ENCODE data around the gene PLOD3.

Gene PLOD3

DNA sequence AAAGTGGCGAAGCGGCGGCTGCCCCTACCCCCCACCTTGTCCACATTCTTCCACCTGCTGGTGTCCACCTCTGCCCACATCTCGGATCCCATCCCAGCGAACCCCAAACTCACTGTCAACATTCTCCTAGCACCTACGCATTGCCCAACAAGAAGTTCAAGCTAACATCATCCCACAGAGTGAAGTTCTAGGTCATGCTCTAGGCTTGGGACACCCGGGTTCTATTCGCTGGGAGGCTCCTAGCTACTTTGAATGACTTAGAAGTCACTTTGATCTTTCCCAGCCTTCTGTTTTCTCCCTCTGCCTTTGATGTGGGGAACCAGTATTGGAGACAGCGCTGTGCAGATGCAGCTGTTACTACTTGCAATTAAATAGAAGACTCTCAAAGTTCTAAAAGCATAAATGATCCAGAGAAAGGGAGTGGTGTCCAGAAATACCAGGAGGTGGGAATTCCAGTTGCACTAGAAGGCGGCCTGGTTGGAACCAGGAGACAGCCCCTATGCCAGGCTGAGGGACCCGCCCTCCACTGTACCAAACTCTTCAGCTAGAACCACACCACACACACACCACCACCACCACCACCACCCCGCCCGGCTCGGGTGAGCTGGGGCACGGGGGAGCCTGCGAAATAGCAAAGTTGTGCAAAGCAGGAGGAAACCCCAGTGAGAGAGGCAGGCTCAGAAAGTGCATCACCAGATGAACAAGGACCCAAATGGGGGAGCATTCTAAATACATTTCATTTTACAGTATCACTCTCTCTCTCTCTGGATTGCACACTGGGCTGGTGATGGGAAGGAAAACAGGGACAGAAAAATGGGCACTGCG, 46.6 kb downstream of the PLOD3 start:
- Mint-ChIP-seq H3K27me3 (peaks cover 86% of the 10 kb centered on the region), H3K36me3 (ENCODE audit: low read depth) (peaks cover 2% of the 10 kb centered on the region), H3K4me1 (peaks cover 67% of the 10 kb centered on the region), H3K27ac (no peak overlapping the region), H3K9me3 (no peaks in the 10 kb centered on the region), H3K4me3 (no peak overlapping the region)
- DNase-seq (no peak), ATAC-seq (no peak)

DNA sequence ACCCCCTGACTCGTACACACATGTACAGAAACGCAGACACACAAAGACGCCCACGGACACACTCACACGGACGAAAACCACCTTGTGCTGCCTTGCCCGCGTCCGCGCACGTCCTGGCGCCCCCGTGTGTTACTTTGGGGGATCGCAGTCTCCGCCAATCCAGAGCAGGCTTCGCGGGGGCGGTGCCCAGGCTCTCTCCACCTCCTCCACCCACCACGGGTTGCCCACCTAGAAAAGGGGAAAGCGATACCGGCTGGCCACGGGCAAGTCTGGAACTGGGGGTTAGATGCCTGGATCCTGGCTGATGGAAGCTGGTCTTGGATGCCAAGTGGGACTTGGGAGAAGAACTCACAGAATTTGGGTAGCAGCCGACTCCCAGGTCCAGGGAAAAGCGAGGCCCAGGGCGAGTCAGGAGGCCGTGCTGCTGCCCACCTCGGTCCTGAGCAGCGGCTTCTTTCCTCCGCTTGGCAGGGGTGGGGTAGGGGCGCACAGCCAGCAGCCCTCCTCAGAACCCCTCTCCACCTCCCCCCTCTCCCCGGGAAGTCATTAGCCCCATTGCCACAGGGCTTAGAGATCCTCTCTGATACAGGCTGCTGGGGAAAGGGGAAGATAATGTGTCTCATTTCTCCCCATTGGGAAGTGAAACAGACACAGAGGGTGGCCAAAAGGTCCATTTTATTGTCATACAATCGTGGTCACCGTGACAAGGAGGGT, 47.4 kb downstream of the PLOD3 start:
- ATAC-seq, result peak; percentile 22
- Mint-ChIP-seq H3K27me3 (peaks cover 86% of the 10 kb centered on the region), H3K27ac (no peak overlapping the region), H3K36me3 (ENCODE audit: low read depth) (peaks cover 2% of the 10 kb centered on the region), H3K4me3 (peak overlapping the region; percentile 40), H3K9me3 (no peaks in the 10 kb centered on the region), H3K4me1 (peaks cover 75% of the 10 kb centered on the region)
- peak; percentile 90 for DNase-seq

DNA sequence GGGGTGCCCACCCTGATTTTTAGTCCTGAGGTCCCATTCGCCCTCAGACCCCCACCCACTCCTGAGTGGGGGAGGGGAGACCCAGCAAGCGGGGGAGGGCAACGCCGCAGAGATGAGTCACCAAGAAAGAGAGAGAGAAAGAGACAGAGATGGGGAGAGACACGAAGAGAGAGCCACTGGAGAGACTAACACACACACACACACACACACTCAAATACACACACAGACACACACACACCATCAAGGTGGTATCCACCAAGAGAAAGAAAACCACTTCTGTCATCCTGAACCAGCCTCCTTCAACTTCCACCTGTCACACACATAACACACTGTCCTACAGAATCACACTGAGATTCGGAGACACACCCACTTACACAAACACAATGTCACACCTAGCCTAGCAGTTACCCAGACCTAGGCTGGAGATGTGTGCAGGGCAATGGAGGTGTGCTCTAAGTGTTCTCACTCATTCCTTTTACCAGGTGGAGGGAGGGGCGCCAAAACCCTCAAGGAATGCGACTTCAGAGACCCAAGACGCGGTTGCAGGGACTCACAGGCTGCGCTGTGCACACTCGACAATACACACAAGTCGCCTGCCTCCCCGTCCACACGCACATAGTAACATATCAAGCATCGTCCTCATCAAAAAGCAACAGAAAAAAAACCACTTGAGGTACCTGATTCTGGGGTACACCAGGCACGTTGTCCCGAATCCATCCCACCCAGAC, 48.1 kb downstream of the PLOD3 start:
- Mint-ChIP-seq H3K9me3 (no peaks in the 10 kb centered on the region), H3K36me3 (ENCODE audit: low read depth) (peaks cover 2% of the 10 kb centered on the region), H3K4me3 (peak overlapping the region; percentile 40), H3K27me3 (peaks cover 83% of the 10 kb centered on the region), H3K4me1 (peaks cover 79% of the 10 kb centered on the region), H3K27ac (no peak overlapping the region)
- DNase-seq, result no peak
- ATAC-seq, result no peak

DNA sequence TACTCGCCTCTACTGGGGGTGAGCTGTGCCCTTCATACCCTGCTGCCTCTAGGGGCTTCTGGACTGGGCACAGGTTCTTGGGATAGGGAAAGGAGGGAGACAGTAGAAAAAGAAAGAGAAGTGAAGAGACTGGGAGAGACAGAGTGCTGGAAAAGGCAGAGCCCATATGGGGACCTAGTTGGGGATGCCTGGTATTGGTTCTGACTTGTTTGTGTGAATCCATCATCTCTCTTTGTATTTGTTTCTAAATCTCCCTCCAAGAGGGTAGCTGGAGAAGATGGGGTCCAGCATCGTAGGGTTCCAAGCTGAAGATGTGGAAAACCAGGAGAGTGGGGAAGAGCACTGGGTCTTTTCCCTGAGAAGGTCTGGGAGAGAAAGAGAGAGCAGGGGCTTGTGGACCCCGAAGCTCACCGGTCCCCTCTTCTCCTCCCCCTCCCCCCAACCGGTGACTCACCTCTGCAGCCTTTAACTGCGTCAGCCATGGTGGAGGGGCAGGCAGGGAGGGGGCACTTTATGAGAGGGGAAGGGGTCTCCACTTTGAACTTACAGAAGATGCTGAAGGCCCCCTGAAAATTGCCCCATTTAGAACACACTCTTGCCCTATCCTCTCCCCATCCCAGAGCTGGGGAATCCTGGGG, 48.9 kb downstream of the PLOD3 start:
- no peaks in the 10 kb centered on the region for H3K9me3 Mint-ChIP-seq
- DNase-seq (no peak), ATAC-seq (no peak)
- peaks cover 78% of the 10 kb centered on the region for H3K27me3 Mint-ChIP-seq
- peaks cover 2% of the 10 kb centered on the region for H3K36me3 Mint-ChIP-seq (ENCODE audit: low read depth)
- peaks cover 74% of the 10 kb centered on the region for H3K4me1 Mint-ChIP-seq
- no peak overlapping the region for H3K27ac Mint-ChIP-seq
- H3K4me3 Mint-ChIP-seq, result no peak overlapping the region

DNA sequence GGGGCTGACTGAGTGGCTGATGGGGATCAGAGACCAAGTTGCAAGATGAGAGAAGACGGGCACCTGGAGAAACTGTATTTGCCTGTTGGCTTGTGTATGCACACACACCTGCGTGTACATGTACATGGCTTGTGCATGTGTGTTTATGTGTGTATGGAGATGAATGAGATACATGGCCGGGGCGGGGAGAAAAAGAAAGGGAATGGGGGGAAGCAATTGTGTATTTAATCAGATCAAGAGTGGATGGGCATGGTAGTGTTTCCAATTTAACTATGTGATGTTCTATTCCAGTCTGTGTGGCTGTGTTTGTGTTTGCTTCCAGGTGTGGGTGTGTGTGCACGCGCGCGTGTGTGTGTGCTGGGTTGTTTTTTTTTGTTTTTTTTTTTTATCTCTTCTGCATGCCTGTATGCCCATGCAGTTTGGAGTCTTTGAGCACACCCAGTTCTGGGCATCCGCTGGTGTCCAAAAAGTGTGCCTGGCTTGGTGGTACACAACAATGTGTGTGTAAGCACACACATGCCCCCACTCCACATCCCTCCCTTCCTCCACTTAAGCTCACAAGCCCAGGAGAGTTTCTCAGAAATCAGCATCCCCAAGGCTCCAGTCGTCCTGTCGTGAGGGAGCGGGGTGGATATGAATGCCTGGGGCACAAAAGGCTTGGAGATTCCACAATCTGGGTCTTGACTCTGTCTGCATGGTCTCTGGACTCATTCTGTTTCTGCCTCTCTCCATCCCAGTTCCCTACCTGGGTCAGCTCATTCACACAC, 49.6 kb downstream of the PLOD3 start:
- Mint-ChIP-seq H3K4me1 (peaks cover 72% of the 10 kb centered on the region), H3K9me3 (no peaks in the 10 kb centered on the region), H3K27ac (no peak overlapping the region), H3K27me3 (peaks cover 74% of the 10 kb centered on the region), H3K36me3 (ENCODE audit: low read depth) (peaks cover 2% of the 10 kb centered on the region), H3K4me3 (no peak overlapping the region)
- DNase-seq (no peak), ATAC-seq (no peak)

DNA sequence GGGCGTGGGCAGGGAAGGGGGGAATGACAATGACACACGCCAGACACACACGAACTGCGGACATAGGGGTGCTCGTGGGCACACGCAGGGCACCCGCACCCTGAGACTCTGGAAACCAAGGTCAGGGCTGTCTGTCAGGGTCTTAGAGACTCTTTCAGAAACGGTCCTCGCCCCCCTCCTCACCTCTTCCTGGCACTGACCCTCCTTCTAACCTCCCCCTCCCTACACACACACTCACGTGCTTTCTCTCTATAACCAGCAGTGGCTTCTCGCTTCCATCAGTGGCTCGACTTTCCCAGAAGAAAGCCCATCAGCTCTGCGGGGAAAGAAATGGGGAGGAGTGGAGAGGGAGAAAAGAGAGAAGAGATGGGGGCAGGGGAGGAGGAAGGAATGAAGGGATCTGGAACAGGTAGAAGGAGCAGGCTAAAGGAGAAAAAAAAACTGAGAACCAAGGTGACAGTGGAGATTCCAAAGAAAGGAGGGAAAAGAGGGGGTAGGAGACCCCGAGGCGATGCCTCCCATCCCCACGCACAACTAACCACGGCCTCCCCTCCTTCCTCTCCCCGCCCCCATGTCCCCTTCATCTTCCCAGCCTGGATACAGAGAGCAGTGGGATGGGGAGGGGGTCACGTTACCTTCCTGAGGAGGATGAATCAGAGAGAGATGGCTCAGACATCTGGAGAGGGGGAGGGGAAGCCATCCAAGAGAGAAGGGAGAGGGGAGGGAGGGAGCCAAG, 50.3 kb downstream of the PLOD3 start:
- peaks cover 74% of the 10 kb centered on the region for H3K4me1 Mint-ChIP-seq
- H3K4me3 Mint-ChIP-seq, result no peak overlapping the region
- H3K27me3 Mint-ChIP-seq, result peaks cover 75% of the 10 kb centered on the region
- H3K27ac Mint-ChIP-seq, result no peak overlapping the region
- DNase-seq (no peak), ATAC-seq (no peak)
- H3K36me3 Mint-ChIP-seq (ENCODE audit: low read depth), result peaks cover 2% of the 10 kb centered on the region
- no peaks in the 10 kb centered on the region for H3K9me3 Mint-ChIP-seq

DNA sequence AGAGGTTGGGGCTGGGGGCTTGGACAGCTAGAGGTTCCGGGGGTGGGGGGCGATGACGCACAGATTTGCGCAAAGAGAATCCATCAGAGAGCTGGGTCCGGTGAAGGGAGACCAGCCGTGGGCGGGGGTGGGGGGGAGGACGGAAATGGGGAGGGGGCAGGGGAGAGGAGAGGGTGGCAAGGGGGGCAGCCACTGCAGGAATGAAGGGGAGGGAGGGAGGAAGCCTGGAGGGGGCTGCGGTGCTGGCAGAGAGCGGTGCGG, 50.8 kb downstream of the PLOD3 start:
- Mint-ChIP-seq H3K4me1 (peaks cover 70% of the 10 kb centered on the region), H3K27ac (no peak overlapping the region), H3K9me3 (no peaks in the 10 kb centered on the region), H3K36me3 (ENCODE audit: low read depth) (peaks cover 2% of the 10 kb centered on the region), H3K4me3 (no peak overlapping the region), H3K27me3 (peaks cover 70% of the 10 kb centered on the region)
- no peak for DNase-seq
- no peak for ATAC-seq

DNA sequence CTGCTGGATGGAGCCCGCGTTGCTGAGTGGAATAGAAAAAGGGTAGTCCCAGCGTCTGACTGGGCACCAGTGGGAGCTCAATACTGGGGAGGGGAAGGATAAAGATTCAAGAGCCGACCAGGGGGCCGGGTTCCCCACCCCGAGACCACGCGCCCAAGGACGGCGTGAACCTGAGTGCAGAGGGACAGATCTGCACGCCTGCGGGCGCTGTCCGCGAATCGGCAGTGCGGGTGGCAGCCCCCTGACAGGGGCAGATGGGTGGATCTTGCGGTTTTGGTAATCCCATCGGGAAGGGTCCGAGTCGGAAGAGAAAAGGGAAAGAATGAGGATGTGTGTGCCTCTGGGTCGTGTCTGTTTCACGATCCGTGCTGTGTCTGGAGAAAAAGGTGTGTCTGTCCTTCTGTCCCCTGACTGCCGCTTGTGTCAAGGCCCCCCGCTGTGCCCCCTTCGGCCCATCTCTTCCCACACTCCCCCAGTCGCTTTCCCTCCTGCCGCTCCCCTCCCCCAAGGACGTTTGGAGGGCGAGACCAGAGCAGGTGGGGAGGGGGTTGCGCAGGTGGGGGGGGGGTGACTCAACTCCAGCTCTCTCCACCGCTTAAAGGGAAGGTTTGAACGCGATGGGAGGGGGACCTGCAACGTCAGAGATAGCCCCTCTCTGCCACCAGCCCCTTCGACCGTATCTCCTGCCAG, 51.3 kb downstream of the PLOD3 start:
- DNase-seq (no peak), ATAC-seq (no peak)
- H3K27me3 Mint-ChIP-seq, result peaks cover 69% of the 10 kb centered on the region
- peaks cover 65% of the 10 kb centered on the region for H3K4me1 Mint-ChIP-seq
- H3K36me3 Mint-ChIP-seq (ENCODE audit: low read depth), result peaks cover 2% of the 10 kb centered on the region
- H3K4me3 Mint-ChIP-seq, result peak overlapping the region; percentile 75
- no peaks in the 10 kb centered on the region for H3K9me3 Mint-ChIP-seq
- peak overlapping the region; percentile 80 for H3K27ac Mint-ChIP-seq

DNA sequence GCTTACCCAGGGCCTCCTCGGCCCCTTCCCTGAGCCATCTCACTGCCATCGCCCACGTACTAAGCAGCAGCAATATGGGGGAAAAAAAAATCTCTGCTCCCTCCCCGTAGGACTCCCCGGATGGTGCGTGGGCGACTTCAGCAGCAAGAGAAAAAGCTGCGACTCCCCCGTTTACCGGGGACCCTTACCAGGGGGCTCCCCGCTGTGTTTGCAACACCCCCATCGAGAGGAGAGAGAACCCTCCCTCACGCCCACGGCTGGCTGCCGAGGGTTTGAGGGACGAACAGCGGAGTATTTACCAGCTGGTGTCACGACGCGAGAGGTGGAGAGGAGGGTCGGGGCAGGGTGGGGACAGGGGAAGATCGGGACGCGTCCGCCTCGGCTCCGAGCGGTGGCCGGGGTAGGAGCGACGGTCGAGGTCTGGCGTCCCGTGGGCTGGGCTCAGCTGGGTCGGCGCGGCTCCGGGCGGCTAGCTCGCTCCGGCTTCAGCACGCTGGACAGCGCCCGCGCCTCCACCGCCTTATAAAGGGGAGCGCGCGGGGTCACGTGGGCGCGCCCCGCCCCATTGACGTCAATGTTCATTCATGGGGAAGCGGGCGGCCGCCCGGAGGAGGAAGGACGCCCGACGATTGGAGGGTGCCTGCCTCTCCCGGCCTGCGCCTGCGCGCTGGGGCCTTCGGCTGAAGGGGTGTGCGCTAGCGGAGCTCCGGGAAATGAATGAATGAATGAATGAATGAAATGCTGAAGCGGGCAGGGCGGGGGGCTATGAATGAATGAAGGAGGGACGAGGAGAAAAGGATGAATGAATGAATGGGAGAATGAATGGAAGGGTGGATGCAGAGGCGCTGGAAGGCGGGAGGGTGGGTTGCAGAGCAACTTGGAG, 52.1 kb downstream of the PLOD3 start, which contains the start of gene VGF:
TSS of gene VGF (minus strand) at position 495 of the 883 bp plus-strand sequence. CDS start 726 bp downstream, outside the sequence.
- DNase-seq (peak; percentile 94), ATAC-seq (peak; percentile 73)
- Mint-ChIP-seq H3K9me3 (no peaks in the 10 kb centered on the region), H3K4me1 (peaks cover 57% of the 10 kb centered on the region), H3K27me3 (peaks cover 62% of the 10 kb centered on the region), H3K27ac (peak within 1 kb of the TSS; percentile 80), H3K36me3 (ENCODE audit: low read depth) (peaks cover 2% of the 10 kb centered on the region), H3K4me3 (peak within 1 kb of the TSS; percentile 75)

DNA sequence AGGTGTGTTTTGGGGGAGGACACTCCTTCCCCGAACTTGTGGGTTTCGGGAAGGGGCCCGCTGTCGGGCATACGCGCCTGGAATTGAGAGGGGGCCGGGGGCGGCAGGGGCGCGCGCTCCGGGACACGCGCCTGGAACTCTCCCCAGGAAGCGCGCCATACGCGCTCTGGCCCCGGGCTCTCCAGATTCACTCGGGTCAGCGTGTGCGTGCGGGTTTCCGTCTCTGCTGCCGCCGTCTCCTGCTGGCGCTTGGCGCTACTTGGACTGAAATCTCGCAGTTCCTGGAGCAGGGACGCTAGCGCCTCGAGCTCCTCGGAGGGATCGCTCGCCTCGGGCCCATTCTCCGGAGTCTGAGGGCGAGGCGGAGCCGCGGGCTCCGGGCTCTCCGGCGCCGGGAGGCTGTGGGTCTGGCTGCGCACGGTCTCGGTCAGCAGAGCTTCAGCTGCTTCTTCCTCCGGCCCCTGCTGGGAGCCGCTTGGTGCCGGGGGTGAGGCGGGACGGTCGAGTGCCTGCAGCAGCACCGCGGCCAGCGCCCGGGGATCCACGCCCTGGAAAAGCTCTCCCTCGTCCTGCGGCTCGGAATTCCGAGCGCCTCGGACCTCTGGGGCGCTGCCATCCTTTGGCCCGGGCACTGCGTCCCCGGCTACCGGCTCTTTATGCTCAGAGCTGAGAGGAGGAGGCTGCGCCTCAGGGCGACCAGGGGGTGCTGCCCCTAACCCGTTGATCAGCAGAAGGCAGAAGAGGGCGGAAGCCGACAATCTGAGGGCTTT, 53.1 kb downstream of the PLOD3 start:
- ATAC-seq (no peak), DNase-seq (no peak)
- Mint-ChIP-seq H3K27me3 (peaks cover 53% of the 10 kb centered on the region), H3K4me1 (peaks cover 48% of the 10 kb centered on the region), H3K27ac (no peak overlapping the region), H3K9me3 (no peaks in the 10 kb centered on the region), H3K4me3 (no peak overlapping the region), H3K36me3 (ENCODE audit: low read depth) (peaks cover 3% of the 10 kb centered on the region)

DNA sequence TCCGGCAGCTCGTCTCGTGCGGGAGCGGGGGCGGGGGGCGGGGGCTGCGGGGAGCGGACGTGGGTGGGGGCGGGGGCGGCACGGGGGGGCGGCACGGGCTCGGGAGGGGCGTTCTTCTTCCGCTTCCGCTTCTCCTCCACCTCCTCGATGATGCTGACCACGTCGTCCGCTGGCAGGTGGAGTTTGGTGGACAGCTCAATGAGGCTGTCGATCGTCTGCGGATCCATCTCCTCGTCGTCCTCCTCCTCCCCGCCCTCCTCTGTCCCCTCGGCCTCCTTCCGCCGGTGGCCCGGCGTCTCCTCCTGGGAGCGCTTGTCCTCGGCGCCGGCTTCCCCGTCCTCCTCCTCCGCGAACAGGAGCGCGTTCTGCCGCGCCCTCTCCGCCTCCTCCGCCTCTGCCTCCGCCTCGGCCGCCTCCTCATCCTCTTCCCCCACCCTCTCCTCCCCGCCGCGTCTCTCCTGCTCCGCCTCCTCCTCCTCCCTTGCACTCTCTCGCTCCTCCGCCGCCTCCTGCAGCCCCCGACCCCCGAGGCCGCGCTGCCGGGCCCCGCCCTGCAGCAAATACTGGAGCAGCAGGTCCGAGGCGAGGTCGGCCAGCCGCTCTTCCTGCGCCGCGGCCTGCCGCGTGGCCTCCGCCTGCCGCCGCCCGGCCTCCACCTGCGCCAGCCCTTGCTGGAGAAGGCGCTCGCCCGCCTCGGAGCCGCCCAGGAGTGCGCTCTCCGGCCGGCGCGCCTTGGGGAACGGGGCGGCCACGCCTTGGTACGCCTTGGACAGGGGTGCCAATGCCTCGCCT, 53.9 kb downstream of the PLOD3 start:
- Mint-ChIP-seq H3K27me3 (peaks cover 48% of the 10 kb centered on the region), H3K4me3 (peak overlapping the region; percentile 56), H3K9me3 (no peaks in the 10 kb centered on the region), H3K4me1 (peaks cover 40% of the 10 kb centered on the region), H3K36me3 (ENCODE audit: low read depth) (peaks cover 2% of the 10 kb centered on the region), H3K27ac (no peak overlapping the region)
- DNase-seq (no peak), ATAC-seq (no peak)
